GM12873 (cell line): ENCODE measurements around the gene MCTP2.

ENCODE experiments used
- TF ChIP-seq, protein P1 (sequence below): IDR thresholded peaks from 2 replicates; pipeline ENCODE4 v1.5.1; 2012; ENCODE audit warnings: low read depth, mild to moderate bottlenecking, moderate library complexity, low read length, control low read depth; ENCODE audit not compliant: insufficient read depth; ENCODE audit errors: missing control alignments

MCTP2 gene

GRCh38 chr15:94387849-94388441 lies 156.6 kb downstream of the MCTP2 start:
- TF ChIP-seq, protein P1, sequence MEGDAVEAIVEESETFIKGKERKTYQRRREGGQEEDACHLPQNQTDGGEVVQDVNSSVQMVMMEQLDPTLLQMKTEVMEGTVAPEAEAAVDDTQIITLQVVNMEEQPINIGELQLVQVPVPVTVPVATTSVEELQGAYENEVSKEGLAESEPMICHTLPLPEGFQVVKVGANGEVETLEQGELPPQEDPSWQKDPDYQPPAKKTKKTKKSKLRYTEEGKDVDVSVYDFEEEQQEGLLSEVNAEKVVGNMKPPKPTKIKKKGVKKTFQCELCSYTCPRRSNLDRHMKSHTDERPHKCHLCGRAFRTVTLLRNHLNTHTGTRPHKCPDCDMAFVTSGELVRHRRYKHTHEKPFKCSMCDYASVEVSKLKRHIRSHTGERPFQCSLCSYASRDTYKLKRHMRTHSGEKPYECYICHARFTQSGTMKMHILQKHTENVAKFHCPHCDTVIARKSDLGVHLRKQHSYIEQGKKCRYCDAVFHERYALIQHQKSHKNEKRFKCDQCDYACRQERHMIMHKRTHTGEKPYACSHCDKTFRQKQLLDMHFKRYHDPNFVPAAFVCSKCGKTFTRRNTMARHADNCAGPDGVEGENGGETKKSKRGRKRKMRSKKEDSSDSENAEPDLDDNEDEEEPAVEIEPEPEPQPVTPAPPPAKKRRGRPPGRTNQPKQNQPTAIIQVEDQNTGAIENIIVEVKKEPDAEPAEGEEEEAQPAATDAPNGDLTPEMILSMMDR: no peak

- TF ChIP-seq, protein P1: no peak
These were observed 164.3 kb downstream of the MCTP2 start for GRCh38 chr15:94395640-94396039.

- TF ChIP-seq, protein P1: no peak
These were observed 166.0 kb downstream of the MCTP2 start for GRCh38 chr15:94397337-94397736.

- TF ChIP-seq, protein P1: no peak
These were observed 166.6 kb downstream of the MCTP2 start for GRCh38 chr15:94398001-94398400.

- TF ChIP-seq, protein P1: no peak
These were observed 169.4 kb downstream of the MCTP2 start for GRCh38 chr15:94400526-94401298.

GRCh38 chr15:94403331-94403730 lies 172.0 kb downstream of the MCTP2 start:
- TF ChIP-seq, protein P1: no peak

- TF ChIP-seq, protein P1: no peak
These were observed 173.4 kb downstream of the MCTP2 start for GRCh38 chr15:94404733-94405283.
